HepG2 (cell line): ENCODE results near the gene FLT3LG. TPM values are rescaled to one million over a fixed set of nuclear protein-coding genes. Genes with fewer than 3 reads are reported as not detected.

Experiments used
- HDAC1 ChIP-seq: sonication (generic); formaldehyde crosslinking; IDR thresholded peaks from 2 replicates; pipeline ENCODE4 v1.5.1; 2020; ENCODE audit warnings: mild to moderate bottlenecking, missing genetic modification reagents
- MEIS2 ChIP-seq: sonication (generic); formaldehyde crosslinking; IDR thresholded peaks from 2 replicates; pipeline ENCODE4 v1.9.0; 2021; ENCODE audit warnings: mild to moderate bottlenecking, missing genetic modification reagents
- MTERF4 ChIP-seq: sonication (generic); formaldehyde crosslinking; IDR thresholded peaks from 2 replicates; pipeline ENCODE4 v1.8.0; 2023; ENCODE audit warnings: mild to moderate bottlenecking, missing genetic modification reagents
- NR2F2 ChIP-seq: IDR thresholded peaks from 2 replicates; pipeline ENCODE4 v1.6.1; 2012; ENCODE audit warnings: low read depth, inconsistent platforms, borderline replicate concordance
- NR2F6 ChIP-seq, 2 experiments: IDR thresholded peaks; 2 replicates each; pipeline ENCODE4 v1.6.1; 2016; ENCODE audit warnings: antibody characterized with exemption in 1 of 2, mild to moderate bottlenecking in 1 of 2
- REST ChIP-seq, 2 experiments: IDR thresholded peaks; 2 replicates each; pipeline ENCODE4 v1.6.1; 2011 to 2012; ENCODE audit warnings: low read length in 2 of 2, borderline replicate concordance in 1 of 2, low read depth in 1 of 2, mild to moderate bottlenecking in 1 of 2, moderate library complexity in 1 of 2
- SAP130 ChIP-seq: IDR thresholded peaks from 2 replicates; pipeline ENCODE4 v1.6.1; 2016; ENCODE audit warnings: low read depth
- SKI ChIP-seq: fragments of 450-650 bp; IDR thresholded peaks from one replicate; pipeline ENCODE4 v1.6.1; 2018; ENCODE audit warnings: mild to moderate bottlenecking; ENCODE audit not compliant: partially characterized antibody
- SOX6 ChIP-seq, 2 experiments: fragments of 450-650 bp in 1 of 2; sonication (generic) in 1 of 2; formaldehyde crosslinking in 1 of 2; IDR thresholded peaks; 2 replicates each; pipeline versions ENCODE4 v1.4.0 to v1.6.1; 2017 to 2020; ENCODE audit warnings: antibody characterized with exemption in 1 of 2, mild to moderate bottlenecking in 1 of 2, missing genetic modification reagents in 1 of 2
- THAP7 ChIP-seq: sonication (generic); formaldehyde crosslinking; IDR thresholded peaks from 2 replicates; pipeline ENCODE4 v1.8.1; 2023; ENCODE audit warnings: mild to moderate bottlenecking, missing genetic modification reagents
- ZBTB2 ChIP-seq: sonication (generic); formaldehyde crosslinking; IDR thresholded peaks from 2 replicates; pipeline ENCODE4 v1.8.0; 2022; ENCODE audit warnings: low read depth, missing genetic modification reagents
- ZBTB7B ChIP-seq: sonication (generic); formaldehyde crosslinking; IDR thresholded peaks from 2 replicates; pipeline ENCODE4 v1.4.0; 2020; ENCODE audit warnings: missing genetic modification reagents
- ZC3H4 ChIP-seq: sonication (generic); formaldehyde crosslinking; IDR thresholded peaks from 2 replicates; pipeline ENCODE4 v1.4.0; 2020; ENCODE audit warnings: missing genetic modification reagents, borderline replicate concordance
- ZNF331 ChIP-seq: sonication (generic); formaldehyde crosslinking; IDR thresholded peaks from 2 replicates; pipeline ENCODE4 v1.4.0; 2020; ENCODE audit warnings: missing genetic modification reagents
- ZNF501 ChIP-seq: sonication (generic); formaldehyde crosslinking; IDR thresholded peaks from 2 replicates; pipeline ENCODE4 v1.5.1; 2020; ENCODE audit warnings: mild to moderate bottlenecking, moderate library complexity, missing genetic modification reagents
- ZNF615 ChIP-seq: sonication (generic); formaldehyde crosslinking; IDR thresholded peaks from 2 replicates; pipeline ENCODE4 v1.5.0; 2020; ENCODE audit warnings: mild to moderate bottlenecking, missing genetic modification reagents, borderline replicate concordance
- ZNF644 ChIP-seq: IDR thresholded peaks from 2 replicates; pipeline ENCODE4 v1.6.1; 2016; ENCODE audit warnings: low read depth
- ZNF709 ChIP-seq: sonication (generic); formaldehyde crosslinking; IDR thresholded peaks from 2 replicates; pipeline ENCODE4 v1.5.0; 2020; ENCODE audit warnings: mild to moderate bottlenecking, missing genetic modification reagents
- ZNF790 ChIP-seq: sonication (generic); formaldehyde crosslinking; IDR thresholded peaks from 2 replicates; pipeline ENCODE4 v1.8.0; 2022; ENCODE audit warnings: missing genetic modification reagents, mild to moderate bottlenecking, borderline replicate concordance
- ZNF792 ChIP-seq: IDR thresholded peaks from 2 replicates; pipeline ENCODE4 v1.6.1; 2016
- polyA plus RNA-seq, 8 experiments: library from polyadenylated mRNA; depleted of rRNA in 3 of 8; stranded (reverse) in 7 of 8; unstranded in 1 of 8; fragments of >200 nt; fragmentation: Illumina TruSeq in 4 of 8; extraction: Trizol in 4 of 8; gene quantifications; 2 replicates each; pipeline versions ENCODE4 v1.2.1 to v1.2.3, GENCODE V29; 2011 to 2016; ENCODE audit warnings: low read depth in 4 of 8, missing spikeins in 1 of 8, mixed read lengths in 1 of 8; ENCODE audit not compliant: insufficient read depth in 1 of 8
- total RNA-seq, 5 experiments: library from RNA; depleted of rRNA; stranded (reverse); fragments of >200 nt; fragmentation: Illumina TruSeq; extraction: Trizol; gene quantifications; 2 replicates each; pipeline ENCODE4 v1.2.3, GENCODE V29; 2016; ENCODE audit warnings: low read depth in 1 of 5
- TF ChIP-seq, protein P1 (sequence below): IDR thresholded peaks from 2 replicates; pipeline ENCODE4 v1.6.1; 2016; ENCODE audit warnings: missing genetic modification reagents, missing compliant biosample characterization

Gene FLT3LG
- total and polyA plus RNA-seq, 2 of the 13 experiments (the other 11 are each of a cell fraction or from before 2014, with no cell fraction given) = 1.5 to 2.6 TPM

DNA sequence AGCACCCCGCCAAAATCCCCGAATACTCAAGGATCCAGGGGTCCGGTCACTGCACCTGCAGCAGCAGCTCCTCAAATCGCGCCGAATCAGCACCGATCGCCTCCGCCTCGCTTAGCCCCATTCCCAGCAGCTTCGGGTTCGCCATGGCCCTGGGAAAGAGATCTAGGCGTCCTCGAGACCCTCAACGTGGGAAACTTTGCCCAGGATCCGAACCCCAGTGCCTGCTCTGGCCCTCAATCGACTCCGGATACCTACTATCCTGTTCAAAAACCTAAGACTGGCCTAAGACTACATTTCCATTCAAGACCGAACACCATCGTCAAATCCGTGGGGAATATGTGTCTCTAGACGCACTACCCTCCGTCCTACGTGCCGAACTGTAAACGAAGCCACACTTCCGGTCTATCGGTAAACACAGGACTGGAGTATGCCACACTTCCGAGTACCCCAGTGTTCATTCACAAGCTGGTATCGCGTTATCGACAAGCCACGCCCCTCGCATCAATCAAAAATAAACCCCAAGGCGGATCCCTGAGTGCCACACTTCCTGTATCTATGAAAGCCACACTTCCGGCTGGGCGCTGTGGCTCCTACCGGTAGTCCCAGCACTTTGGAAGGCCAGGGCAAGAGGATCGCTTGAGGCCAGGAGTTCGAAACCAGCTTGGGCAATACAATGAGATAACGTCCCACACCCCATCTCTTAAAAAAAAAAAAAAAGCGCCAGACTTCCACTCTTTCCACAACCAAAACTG lies 22.4 kb upstream of the FLT3LG start, which contains the start of gene PIH1D1 (continued):
- TF ChIP-seq REST (IDR thresholded peaks at IDR 0.05; ENCODE audit: borderline replicate concordance in 1 of 2, low read depth in 1 of 2, low read length in 2 of 2) (no peak), ZC3H4 (CRISPR knock-in tag) (no peak), ZNF644 (CRISPR knock-in tag) (no peak), ZBTB7B (CRISPR knock-in tag) (0 out of 2 replicates have a peak, but pooled peaks have one; percentile 26), ZNF709 (CRISPR knock-in tag) (peak; percentile 83; the same call in 1 of the 2 replicates), ZNF790 (CRISPR knock-in tag) (no peak), SKI (no peak), SOX6 (IDR thresholded peaks at IDR 0.05) (no peak), SOX6 (CRISPR knock-in tag; IDR thresholded peaks at IDR 0.05) (0 out of 2 replicates have a peak, but pooled peaks have one; percentile 29), MTERF4 (0 out of 2 replicates have a peak, but pooled peaks have one; percentile 36), ZNF615 (CRISPR knock-in tag) (no peak), ZBTB2 (no peak), THAP7 (CRISPR knock-in tag) (peak; percentile 100), NR2F6 (IDR thresholded peaks at IDR 0.05) (no peak), NR2F6 (CRISPR knock-in tag; IDR thresholded peaks at IDR 0.05) (peak; percentile 30; the same call in 1 of the 2 replicates), ZNF331 (peak; percentile 52; the same call in 1 of the 2 replicates), ZNF792 (CRISPR knock-in tag) (peak; percentile 93), HDAC1 (peak; percentile 61; the same call in 1 of the 2 replicates), NR2F2 (no peak), ZNF501 (CRISPR knock-in tag) (peak; percentile 69; the same call in 1 of the 2 replicates), SAP130 (CRISPR knock-in tag) (peak; percentile 97), MEIS2 (CRISPR knock-in tag) (peak; percentile 96)
- TF ChIP-seq, protein P1, sequence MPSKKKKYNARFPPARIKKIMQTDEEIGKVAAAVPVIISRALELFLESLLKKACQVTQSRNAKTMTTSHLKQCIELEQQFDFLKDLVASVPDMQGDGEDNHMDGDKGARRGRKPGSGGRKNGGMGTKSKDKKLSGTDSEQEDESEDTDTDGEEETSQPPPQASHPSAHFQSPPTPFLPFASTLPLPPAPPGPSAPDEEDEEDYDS (CRISPR knock-in tag) = peak; percentile 78
